Measurements from ENCODE around the gene CYB5B. TPM values are rescaled to one million over a fixed set of nuclear protein-coding genes. Genes with fewer than 3 reads are reported as not detected.

Gene CYB5B
- total RNA-seq, 1 donor from 2014 or later = 124 TPM

DNA sequence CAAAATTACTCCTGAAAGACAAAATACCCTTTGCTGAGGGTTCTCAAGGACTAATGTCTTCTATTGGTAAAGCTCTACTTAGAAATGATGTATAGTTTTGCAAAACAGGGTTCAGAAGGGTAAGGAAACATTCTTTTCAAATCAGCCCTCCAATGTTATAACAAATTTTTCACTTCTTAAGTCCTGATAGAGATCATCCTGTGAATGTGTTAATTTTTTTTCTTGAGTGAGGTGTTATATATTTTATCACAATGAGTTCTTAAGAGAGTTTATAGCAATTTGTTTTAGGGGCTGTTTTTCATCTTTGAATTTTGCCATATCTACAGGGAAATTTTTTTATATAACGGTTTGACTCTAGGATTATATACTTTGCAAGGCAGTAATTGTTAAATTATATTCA is 29.5 kb downstream of the CYB5B start:
- peaks cover 34% of the 10 kb centered on the region for H3K4me1 Mint-ChIP-seq (ENCODE audit: low read depth, unreplicated experiment)
- H3K9me3 Mint-ChIP-seq (ENCODE audit: unreplicated experiment) = no peaks in the 10 kb centered on the region
- DNase-seq = no peak
- no peak overlapping the region for H3K4me3 Mint-ChIP-seq (ENCODE audit: unreplicated experiment)
- no peaks in the 10 kb centered on the region for H3K27me3 Mint-ChIP-seq (ENCODE audit: unreplicated experiment)
- H3K27ac Mint-ChIP-seq (ENCODE audit: unreplicated experiment) = no peak overlapping the region
- TF ChIP-seq, protein P1, sequence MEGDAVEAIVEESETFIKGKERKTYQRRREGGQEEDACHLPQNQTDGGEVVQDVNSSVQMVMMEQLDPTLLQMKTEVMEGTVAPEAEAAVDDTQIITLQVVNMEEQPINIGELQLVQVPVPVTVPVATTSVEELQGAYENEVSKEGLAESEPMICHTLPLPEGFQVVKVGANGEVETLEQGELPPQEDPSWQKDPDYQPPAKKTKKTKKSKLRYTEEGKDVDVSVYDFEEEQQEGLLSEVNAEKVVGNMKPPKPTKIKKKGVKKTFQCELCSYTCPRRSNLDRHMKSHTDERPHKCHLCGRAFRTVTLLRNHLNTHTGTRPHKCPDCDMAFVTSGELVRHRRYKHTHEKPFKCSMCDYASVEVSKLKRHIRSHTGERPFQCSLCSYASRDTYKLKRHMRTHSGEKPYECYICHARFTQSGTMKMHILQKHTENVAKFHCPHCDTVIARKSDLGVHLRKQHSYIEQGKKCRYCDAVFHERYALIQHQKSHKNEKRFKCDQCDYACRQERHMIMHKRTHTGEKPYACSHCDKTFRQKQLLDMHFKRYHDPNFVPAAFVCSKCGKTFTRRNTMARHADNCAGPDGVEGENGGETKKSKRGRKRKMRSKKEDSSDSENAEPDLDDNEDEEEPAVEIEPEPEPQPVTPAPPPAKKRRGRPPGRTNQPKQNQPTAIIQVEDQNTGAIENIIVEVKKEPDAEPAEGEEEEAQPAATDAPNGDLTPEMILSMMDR (IDR thresholded peaks at IDR 0.05; ENCODE audit: partially characterized antibody, unreplicated experiment) = no peak
- no peaks in the 10 kb centered on the region for H3K36me3 Mint-ChIP-seq (ENCODE audit: unreplicated experiment)

DNA sequence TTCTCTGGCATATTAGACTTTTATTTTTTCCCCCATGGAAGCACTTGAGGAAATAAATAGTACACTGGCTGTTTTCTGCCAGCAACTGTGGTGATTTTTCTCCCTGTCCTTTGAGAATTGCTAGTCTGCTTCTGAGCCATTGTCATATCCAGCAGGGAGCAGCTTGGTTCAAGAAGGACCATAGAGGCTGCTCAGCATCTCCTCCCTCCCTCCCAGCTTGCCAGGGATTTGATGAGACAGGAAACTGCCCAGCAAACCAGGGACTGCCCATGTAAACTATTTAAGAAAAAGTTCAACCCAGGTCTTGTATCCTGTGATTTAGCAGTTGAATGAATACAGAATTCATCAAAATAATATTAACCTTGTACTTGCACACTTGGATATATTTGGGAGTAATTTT is 39.5 kb downstream of the CYB5B start:
- Mint-ChIP-seq H3K27me3 (ENCODE audit: unreplicated experiment) (no peaks in the 10 kb centered on the region), H3K27ac (ENCODE audit: unreplicated experiment) (no peak overlapping the region), H3K4me3 (ENCODE audit: unreplicated experiment) (no peak overlapping the region), H3K36me3 (ENCODE audit: unreplicated experiment) (no peaks in the 10 kb centered on the region), H3K4me1 (ENCODE audit: low read depth, unreplicated experiment) (peaks cover 10% of the 10 kb centered on the region), H3K9me3 (ENCODE audit: unreplicated experiment) (no peaks in the 10 kb centered on the region)
- no peak for DNase-seq
- TF ChIP-seq, protein P1 (IDR thresholded peaks at IDR 0.05; ENCODE audit: partially characterized antibody, unreplicated experiment) = no peak

DNA sequence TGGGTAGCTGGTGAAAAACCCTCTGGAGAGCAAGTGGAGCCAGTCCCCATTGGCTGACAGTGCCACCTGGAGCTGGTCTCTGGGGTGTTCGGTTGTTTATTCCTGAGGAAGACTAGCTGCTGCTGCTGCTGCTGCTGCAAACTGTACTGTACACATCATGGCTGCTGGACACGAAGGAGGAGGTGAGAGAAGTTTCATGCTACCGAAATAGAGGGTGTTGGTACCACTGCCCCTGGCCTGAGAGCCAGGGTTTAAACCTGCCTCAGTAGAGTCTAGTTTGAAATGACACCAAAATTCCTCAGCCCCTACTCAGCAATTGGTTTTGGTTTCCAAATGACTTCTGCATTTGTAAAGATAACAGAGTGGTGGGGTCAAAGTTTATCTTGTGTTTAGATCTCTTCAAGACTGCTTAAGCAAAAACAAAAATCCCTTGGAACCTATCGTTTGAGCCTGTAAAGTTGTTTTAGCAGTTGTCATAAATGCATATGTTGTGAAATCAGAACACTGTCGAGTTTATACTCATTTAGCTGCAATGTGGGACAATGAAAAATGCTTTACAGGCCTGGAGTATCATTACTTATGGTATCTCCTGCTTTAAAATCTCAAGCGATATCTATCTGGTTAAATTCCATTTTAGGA is 40.8 kb downstream of the CYB5B start:
- Mint-ChIP-seq H3K27ac (ENCODE audit: unreplicated experiment) (no peak overlapping the region), H3K36me3 (ENCODE audit: unreplicated experiment) (no peaks in the 10 kb centered on the region), H3K27me3 (ENCODE audit: unreplicated experiment) (no peaks in the 10 kb centered on the region), H3K4me1 (ENCODE audit: low read depth, unreplicated experiment) (peaks cover 10% of the 10 kb centered on the region), H3K4me3 (ENCODE audit: unreplicated experiment) (no peak overlapping the region), H3K9me3 (ENCODE audit: unreplicated experiment) (no peaks in the 10 kb centered on the region)
- TF ChIP-seq, protein P1 (IDR thresholded peaks at IDR 0.05; ENCODE audit: partially characterized antibody, unreplicated experiment) = no peak
- DNase-seq = no peak

DNA sequence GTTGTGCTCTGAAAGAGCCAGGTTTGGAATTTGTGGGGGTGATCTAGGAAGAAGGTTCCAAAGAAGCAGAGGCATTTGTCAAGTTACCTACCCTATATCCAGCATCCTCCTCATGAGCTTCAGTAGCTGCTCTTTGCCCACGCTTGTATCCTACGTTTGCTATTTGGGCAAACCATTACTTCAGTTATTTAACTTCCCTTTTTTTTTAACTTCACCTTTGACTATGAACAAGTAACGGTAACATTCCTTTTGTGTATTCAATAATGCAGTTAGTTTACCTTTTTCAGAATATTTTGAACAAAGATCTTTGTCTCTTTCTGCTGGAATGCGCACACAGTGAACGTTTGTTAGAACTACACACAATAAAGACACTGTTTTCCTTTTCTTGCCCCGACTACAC is 41.5 kb downstream of the CYB5B start:
- TF ChIP-seq, protein P1 (IDR thresholded peaks at IDR 0.05; ENCODE audit: partially characterized antibody, unreplicated experiment) = no peak
- peaks cover 10% of the 10 kb centered on the region for H3K4me1 Mint-ChIP-seq (ENCODE audit: low read depth, unreplicated experiment)
- H3K27me3 Mint-ChIP-seq (ENCODE audit: unreplicated experiment) = no peaks in the 10 kb centered on the region
- no peaks in the 10 kb centered on the region for H3K9me3 Mint-ChIP-seq (ENCODE audit: unreplicated experiment)
- no peak overlapping the region for H3K4me3 Mint-ChIP-seq (ENCODE audit: unreplicated experiment)
- no peak for DNase-seq
- no peaks in the 10 kb centered on the region for H3K36me3 Mint-ChIP-seq (ENCODE audit: unreplicated experiment)
- H3K27ac Mint-ChIP-seq (ENCODE audit: unreplicated experiment) = no peak overlapping the region

DNA sequence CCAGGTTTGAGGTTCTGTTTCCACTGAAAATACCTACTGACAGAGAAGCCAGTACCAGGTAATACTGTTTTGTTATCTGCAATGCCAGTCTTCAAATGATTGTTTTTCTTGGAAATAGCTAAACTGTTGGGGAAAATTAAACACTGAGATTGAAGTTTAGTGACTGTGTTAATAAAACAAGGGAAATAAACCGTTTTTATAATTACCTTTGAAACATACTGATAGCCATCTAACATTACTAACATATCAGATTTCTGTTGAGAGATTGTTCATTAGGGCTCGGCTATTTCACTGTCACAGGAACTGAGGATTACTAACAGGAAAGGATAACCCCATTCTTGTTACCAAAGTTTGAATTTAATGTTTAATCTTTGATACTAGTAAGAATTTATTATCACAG is 42.1 kb downstream of the CYB5B start:
- peaks cover 10% of the 10 kb centered on the region for H3K4me1 Mint-ChIP-seq (ENCODE audit: low read depth, unreplicated experiment)
- no peaks in the 10 kb centered on the region for H3K27me3 Mint-ChIP-seq (ENCODE audit: unreplicated experiment)
- H3K27ac Mint-ChIP-seq (ENCODE audit: unreplicated experiment) = no peak overlapping the region
- DNase-seq = no peak
- no peaks in the 10 kb centered on the region for H3K9me3 Mint-ChIP-seq (ENCODE audit: unreplicated experiment)
- H3K4me3 Mint-ChIP-seq (ENCODE audit: unreplicated experiment) = no peak overlapping the region
- H3K36me3 Mint-ChIP-seq (ENCODE audit: unreplicated experiment) = no peaks in the 10 kb centered on the region
- TF ChIP-seq, protein P1 (IDR thresholded peaks at IDR 0.05; ENCODE audit: partially characterized antibody, unreplicated experiment) = no peak

All from glutamatergic neuron (in vitro differentiated cells).